ENCODE measurements around the gene FOXO3.

DNA sequence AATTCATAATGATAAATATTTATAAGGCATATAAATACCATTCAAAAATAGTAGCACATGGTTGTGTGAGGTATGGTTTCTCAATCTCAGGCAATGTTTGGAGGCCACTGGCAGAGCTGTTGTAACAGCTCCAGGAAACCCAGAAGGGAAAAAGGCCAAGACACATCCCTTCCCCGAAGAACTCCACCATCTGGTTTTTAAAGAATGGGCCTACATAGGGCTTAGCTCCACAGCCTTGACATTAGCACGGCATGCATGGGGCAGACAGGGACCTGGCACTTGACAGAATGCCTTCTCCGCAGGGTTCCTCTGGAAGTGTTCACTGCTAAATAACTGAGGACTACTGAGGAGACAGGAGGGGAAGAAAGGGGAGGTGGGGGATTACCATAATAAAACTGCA, 16.1 kb upstream of the FOXO3 start:
- TF ChIP-seq, protein P1, sequence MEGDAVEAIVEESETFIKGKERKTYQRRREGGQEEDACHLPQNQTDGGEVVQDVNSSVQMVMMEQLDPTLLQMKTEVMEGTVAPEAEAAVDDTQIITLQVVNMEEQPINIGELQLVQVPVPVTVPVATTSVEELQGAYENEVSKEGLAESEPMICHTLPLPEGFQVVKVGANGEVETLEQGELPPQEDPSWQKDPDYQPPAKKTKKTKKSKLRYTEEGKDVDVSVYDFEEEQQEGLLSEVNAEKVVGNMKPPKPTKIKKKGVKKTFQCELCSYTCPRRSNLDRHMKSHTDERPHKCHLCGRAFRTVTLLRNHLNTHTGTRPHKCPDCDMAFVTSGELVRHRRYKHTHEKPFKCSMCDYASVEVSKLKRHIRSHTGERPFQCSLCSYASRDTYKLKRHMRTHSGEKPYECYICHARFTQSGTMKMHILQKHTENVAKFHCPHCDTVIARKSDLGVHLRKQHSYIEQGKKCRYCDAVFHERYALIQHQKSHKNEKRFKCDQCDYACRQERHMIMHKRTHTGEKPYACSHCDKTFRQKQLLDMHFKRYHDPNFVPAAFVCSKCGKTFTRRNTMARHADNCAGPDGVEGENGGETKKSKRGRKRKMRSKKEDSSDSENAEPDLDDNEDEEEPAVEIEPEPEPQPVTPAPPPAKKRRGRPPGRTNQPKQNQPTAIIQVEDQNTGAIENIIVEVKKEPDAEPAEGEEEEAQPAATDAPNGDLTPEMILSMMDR (IDR thresholded peaks at IDR 0.05) = no peak
- TF ChIP-seq POLR2A (IDR thresholded peaks at IDR 0.05) = no peak

Data from right lobe of liver (tissue), 4 donors.